ELF-1 (cell line): ENCODE data around the gene LPP.
A peak's percentile ranks its signal among the peaks of the same experiment; 100 is the strongest.

Experiments
- DNase-seq: peaks from one replicate; pipeline ENCODE4 v3.0.0-alpha.2; 2016; ENCODE audit warnings: low read depth, low spot score

The LPP gene

DNA sequence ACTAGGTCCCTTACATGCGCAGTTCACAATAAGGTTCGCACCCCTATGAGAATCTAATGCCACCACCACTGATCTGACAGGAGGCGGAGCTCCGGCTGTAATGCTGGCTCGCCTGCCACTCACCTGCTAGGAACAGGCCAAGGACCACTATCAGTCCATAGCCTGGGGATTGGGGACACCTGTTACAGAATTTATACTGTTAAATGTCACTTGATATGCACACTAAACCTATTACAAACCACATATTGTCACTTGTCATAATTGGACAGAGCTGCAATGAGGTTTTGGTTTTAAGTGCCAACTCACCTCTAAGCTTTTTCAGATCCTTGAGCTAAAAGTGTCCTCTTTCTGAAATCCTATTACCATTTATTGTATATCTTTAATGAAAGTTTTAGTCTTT is 509.9 kb downstream of the LPP start:
- DNase-seq, result no peak

DNA sequence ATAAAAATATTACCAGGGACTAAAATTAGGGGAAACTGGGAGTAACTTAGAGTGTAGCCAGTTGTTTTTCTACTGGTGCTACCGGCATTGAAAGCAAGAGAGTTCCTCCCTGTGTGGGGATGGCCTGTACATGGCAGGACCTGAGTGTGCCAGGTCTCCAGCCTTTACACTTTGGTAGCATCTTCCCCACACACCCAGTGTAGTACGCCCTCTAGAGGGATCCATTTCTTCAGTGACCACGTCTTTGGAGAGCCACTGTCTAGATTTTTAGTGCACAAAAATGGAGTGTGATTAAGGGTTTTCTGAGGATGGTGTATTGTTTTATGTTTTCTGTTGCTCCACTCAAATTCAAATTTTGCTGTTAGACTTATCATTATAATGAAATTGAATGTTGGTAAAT is 510.8 kb downstream of the LPP start:
- DNase-seq, result peak; percentile 17

DNA sequence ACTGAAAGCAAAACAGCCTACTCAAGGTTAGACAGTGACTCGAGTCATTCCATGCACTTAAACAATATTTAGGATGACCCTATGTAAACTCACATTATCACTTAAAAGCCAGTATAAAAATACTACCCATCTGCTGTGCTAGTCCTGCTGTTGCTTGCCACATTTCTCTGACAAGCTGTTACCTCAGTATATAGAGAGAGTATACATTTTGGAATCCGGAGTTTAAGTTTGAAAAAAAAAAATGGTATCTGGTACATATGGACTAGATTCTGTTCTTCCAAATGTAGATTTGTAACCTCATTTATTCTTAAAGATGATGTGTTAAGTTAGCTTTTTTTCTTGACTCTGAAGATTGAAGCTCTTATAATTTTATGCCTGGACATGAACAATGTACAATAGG is 514.0 kb downstream of the LPP start:
- no peak for DNase-seq

DNA sequence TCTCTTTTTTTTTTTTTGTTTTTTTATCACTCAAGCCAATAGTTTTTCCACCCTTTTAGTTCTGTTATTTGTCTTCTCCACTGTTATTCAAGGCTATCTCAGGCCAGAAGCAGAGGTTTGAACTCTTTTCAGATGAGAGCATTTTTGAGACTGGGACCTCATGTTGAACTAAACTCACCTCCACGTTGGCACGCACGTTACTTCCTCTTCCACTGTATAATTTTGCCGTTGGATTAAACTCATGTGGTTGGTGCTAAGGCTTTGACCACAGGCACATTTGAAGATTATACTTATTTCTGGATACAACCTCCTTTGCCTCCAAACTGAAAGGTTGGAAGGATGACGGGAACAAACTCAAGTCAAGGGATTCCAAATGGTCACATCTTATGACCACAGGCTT is 516.5 kb downstream of the LPP start:
- no peak for DNase-seq

DNA sequence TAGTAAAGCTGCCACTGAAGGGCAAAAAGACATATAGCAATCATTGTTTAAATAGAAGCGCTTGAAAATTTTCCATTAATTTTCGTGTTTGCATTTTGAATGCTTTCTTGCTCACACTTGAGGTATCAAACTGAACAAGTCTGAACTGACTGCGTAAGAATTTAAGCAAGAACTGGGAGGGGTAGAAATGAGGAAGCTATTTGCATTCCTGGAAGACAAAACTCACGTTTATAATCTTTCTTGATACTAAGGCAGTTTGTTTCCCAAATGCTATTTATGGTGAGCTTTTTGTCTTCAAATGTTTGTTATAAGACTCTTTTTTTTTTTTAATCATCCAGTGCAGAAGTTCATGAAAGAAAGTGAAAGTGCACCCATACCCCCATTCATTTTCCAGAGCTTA is 518.0 kb downstream of the LPP start:
- DNase-seq, result no peak

DNA sequence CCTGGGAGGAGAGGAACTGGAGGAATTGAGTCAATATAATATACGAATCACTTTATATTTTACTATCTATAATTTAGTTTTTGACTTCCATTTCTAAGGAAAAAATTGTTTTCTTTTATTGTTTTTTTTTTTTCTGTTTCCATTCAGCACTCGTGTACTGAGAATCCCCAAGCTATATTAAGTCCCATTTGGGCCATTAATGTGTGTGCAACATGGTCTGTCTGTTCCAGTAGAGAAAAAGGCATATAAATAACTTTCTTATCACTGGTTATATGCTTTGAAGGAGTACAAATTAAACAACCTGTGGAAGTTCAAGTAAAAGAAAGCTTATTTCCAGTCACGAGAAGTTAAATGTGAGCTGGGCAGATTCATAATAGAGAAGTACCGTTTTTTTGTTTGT is 518.9 kb downstream of the LPP start:
- DNase-seq, result no peak

DNA sequence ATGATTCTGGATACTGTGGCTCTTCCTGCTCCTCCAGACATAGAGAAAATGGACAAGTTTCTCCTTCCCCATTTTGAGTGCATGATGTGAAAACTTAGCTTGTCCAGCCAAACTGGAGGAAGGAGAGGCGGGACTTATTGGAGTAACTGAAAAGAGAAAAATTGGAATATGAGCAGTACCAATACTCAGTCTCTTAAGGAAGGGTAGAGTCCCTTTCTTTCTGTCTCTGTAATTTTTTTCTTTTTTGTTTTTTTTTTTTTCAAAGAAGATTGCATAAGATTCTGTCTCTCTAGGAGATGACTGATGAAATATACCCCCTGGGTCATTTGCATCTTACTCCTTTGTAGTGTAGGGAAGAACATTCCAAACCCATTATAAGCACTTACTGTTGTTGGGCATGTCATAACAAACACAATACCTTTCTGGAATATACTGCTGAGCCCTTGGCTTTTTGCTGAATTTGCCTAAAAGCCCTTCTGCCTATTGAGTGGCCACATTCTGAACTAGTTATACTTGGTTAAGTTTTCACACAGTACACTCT is 519.8 kb downstream of the LPP start:
- no peak for DNase-seq

DNA sequence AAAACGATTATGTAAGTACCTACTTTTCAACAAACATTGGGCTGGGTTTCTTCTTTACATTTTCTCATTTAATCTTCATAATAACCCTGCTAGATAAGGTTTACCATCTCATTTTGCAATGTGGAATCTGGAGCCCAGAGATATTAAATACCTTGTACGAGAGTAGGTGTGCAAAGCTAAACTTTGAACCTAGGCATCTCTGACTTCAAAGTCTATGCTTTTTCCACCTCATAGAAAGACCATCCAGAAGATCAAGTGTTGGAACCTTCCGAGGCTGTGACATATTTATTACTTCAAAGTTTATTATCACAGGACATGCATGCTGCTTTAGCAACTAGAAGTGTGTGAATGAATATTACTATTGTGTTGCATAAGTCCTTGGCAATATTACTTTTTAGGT is 520.6 kb downstream of the LPP start:
- no peak for DNase-seq

DNA sequence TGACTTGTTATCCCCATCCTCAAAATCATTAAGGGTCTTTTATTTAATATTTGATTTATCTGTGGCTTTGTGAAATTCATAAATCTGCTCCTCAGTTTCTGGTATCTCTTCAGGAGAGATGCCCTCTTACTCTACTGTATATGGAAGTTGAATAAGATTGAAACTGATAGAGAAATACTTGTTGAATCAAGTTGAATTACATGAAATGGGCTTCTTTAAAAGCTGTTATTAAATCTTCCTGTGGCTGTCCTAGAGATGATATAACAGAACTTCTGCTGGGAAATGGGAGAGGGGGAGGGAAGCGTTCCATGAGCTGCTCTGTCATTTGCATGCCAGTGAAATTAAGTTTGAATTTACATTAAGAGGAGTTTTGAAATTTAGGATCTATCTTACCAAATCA is 523.4 kb downstream of the LPP start:
- no peak for DNase-seq

DNA sequence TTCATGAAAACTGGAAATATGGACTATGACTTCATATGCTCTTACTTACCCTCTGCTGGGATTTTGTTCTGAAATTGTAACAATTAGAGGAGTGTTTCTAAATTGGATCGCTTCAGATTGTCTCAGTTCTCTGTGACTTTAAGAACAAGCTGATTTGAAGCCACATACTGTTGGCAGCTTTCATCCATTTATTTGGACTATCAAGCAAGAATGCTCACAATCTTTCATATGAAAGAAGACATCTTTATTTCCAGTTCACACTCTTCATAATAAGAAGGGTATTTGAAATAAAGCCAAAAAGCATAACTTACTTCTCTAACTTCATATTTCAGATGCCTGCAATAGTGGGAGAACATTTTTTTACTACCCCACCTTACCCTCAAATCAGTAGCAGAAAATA is 526.2 kb downstream of the LPP start:
- no peak for DNase-seq

DNA sequence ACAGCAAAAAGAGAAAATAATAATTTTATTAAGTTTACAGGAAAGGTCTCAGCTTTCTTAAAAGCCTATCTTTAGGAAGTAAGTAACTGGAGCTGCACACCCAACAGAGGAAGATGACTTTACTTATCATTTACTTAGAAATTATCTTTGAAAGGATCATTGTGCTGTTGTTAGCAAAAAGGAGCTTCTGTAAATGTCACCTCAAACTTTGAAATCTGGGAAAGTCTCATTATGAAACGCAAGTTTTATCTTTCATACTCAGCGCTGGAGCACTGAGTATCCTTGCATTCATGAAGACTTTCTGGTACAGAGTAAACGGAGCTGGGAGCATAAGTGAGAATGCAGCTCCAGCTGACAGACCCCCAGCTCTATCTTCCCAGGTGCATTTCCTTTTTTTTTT is 526.6 kb downstream of the LPP start:
- no peak for DNase-seq

DNA sequence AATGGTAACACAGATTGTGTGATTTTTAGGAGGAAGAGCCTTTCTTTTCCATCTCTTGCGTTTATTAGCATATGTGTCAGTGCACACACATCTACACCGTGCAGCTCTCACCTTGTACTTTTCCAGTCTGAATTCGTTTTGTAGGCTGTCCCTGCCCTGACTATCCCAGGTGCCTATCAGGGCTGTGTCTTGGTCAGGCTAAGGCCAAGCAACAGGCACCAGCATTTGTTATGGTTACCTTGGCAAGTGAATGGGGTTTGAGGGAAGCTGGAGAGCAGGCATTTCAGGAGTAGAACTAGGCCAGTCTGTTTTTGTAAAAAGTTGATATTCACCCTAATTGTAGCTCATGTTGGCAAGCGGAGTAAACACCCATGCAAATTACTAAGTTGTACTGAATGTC is 528.4 kb downstream of the LPP start:
- DNase-seq, result no peak

DNA sequence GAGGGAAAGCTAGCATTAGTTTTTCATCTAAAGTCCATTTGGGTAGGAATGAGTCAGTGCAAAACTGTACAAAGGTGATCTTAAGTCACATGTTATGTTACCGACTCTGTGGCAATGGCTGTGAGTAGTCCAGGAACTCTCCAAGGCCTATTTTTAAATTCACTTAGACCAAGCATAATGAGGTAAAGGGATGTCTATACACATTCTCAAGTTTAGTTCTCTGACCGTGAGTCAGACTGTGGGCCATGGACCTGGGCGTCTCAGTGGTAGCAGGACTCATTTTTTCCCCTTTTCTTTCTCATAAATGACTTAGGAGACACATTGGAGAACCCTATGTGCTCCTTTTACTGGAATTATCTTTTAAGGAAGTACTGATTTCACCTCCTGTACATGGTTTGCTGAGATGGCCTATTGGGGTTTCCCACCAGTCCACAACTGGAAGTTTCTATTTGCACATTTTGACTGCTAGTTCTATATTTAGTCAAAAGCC is 529.1 kb downstream of the LPP start:
- DNase-seq, result no peak

DNA sequence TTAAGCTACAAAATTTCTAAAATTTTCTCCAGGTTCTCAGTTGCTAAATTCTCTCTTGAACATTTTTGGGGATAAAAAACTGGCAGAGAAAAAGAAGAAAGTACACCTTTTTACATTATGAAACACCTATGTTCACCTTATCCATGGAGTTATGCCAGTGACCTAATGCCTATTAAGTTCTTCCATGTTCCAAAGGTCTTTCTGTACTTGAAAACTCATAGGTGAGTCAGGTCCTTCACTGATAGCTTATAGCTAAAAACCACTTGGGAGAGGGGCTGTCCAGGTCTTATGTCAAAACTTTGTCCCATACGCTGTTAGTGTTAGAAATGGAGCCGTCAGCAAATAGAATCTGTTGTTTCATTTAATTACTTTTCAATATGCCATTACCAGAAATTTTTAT is 530.3 kb downstream of the LPP start:
- no peak for DNase-seq

DNA sequence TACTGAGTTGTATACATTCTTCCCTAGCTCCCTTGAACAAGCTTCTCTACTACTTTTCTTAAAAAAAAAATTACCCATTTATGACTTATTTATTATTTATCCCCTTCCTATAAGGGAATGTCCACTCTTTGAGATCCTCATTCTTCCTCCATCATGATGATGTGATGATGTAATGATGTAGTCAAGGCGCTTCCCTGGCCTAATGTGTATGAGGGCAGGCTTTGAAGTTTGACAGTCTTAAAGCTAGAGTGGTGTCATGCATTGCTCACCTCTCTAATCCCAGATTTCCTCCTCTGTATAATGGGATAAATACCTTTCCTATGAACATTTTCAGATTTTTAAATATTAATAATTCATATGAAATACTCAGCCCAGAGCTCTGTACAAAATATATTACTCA is 531.8 kb downstream of the LPP start:
- no peak for DNase-seq

DNA sequence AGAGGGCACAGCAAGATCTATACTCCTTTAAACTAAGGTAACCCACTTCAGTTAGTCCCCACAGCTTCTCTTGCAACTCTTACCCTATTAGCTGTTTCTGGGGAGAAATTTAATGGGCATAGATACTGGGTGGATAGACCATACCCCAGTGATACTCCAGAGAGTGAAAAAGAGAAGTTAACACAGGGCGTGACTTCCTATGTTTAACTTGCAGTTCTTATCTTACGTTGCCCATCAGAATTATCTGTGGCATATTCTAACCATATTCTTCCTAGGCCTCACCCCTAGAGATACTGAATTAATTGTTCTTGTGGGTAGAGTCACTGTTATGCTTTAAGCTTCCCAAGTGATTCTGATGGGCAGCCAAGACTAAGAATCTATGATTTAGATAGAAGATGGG is 532.4 kb downstream of the LPP start:
- DNase-seq, result no peak

DNA sequence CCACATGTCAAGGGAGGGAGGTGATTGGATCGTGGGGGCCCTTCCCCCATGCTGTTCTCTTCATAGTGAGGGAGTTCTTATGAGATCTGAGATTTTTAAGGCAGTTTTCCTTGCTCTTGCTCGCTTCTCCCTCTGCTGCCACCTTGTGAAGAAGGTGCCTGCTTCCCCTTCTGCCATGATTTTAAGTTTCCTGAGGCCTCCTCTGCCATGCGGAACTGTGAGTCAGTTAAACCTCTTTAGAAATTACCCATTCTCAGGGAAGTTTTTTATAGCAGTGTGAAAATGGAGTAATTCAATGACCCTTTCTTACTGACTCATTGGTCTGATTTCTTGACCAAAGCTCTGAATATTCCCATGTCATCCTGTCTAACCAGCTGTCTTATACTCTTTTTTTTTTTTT is 533.4 kb downstream of the LPP start:
- DNase-seq, result peak; percentile 27

DNA sequence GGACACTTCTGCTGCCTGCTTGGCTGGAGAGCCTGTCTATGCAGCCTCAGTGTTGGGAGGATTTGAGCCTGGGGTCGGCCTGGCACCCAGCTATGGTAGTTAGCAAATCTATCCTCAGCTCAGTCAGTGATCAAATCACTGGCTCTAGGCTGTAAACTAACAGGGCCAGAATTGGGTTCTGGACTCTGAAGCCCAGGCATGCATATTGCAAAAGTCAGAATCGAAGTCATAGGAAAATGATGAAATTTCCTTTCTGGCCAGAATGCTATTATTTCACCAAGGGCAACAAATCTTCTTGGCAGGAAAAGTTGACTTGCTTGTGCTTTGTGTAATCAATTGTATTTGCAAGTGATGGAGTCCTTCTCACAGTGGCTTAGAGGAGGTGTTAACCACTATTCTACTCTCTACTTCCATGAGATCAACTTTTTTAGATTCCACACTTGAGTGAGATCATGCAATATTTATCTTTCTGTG is 535.2 kb downstream of the LPP start:
- DNase-seq, result no peak

DNA sequence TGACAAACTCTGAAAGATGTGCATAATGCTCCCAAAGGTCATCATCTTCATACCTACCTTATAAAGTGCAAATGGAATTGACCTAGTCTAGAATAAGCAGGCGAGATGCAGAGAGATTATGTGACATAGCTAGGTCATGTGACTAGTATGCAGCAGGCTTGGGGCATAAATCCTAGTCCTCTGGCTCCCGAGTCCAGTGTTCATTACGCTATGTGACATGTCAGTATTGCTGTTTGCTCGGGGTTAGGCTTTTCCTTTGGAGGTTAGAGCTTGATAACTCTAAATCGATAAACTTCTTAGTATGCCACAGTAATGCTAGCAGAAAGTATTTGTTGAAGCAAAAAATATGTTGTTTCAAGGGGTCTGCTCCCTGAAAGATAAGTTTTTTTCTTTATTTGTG is 536.1 kb downstream of the LPP start:
- DNase-seq, result no peak

DNA sequence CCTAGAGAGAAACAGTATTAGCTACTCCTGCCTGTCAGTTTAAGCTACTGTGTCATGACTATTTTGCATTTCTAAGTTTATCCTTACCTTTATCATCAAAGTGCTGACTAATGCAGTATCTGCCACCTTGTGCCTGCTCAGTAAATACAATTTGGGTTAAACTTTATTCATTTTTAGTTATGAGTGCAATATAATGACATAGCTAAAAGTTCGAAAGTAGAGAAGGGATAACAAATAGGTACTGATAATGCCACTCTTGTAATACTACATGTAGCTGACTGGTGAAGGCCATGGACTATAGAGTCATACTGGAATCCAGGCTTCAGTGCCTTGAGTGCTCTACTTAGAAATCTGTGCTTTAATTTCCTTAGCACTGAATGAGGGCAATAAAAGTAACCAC is 537.0 kb downstream of the LPP start:
- no peak for DNase-seq

DNA sequence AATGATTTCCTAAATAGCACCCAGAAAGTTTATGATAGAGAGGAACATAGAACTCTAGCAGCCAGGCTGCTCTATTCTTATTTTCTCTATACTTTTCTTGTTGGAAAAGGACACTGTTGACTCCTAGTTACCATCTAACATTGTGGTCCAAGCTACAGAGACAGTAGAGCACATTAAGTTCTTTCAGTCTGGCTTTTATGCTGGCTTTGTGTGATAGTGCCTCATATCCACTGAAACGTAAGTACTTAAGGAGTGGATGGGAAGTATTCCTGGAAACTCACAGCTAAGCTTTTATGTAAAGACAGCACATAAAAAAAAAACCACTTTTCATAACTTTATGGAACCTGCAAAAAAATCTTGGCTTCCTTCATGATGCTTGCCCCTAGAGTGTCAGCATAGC is 537.7 kb downstream of the LPP start:
- no peak for DNase-seq

DNA sequence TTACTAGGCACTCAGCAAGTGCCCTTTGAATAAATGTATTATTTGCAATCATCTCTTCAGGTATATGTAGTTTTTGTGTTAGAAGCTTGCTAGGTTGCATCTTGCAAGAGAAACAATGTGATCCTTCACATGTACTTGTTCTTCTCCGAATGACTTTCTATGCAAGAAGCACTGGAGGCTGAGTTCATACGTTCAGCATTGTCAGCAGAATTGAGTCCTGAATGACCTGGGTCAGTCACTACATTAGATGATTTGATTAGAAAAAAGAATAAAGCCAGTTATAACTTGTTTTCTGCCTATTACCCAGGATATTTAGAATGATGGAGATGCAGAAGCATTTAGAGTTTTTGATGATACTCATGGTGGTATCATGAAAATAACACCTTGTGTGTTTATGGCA is 538.7 kb downstream of the LPP start:
- DNase-seq, result no peak

DNA sequence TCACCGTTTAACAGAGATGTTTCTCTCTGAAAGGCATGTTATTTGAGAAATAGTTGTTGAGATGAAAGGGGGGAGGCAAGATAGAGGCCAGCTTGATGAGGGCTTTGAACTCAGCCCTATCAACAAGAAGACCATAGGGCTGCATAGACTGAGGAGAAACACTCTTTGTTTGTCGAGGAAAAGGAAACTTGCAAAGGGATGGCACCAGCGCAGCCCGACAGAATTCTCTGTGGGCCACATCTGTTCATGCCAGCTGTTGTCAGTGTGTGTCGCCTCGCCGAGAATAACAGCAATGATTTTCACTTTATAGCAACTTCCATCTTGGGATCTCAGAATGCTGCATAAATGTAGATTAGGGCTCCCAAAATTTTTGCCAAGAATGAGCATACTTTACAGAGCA is 539.5 kb downstream of the LPP start:
- DNase-seq, result no peak

DNA sequence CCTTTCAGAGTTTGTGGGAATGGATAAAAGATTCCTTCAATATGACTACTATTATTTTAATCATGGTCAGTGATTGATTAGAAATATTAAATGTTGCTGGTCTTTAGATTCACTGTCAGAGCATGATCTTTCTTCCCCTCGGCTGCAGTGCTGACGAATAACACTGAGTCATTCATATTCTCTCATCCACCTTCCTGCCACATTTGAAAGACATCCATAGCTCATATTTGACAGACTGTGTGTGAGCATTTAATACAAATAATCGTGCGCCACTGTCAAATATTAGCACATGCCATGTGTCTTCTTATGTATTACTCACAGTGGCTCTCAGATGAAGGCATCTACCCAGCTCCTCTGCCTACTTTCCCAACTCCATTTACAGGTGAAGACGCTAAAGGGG is 541.3 kb downstream of the LPP start:
- DNase-seq, result no peak
